GM08714 (cell line): Measurements from ENCODE around the gene GYPB.
"Not testable (repeated sequence)": the region's sequence is repeated elsewhere in the genome, so short reads cannot be mapped to it uniquely, and the experiment has no call there.

ENCODE experiments used
- H3K4me3 ChIP-seq: fragments of 200-500 bp; sonication (Bioruptor generic); 2 replicates; pipeline ENCODE4 v1.5.1; 2014; ENCODE audit warnings: mild to moderate bottlenecking, low read length, inconsistent platforms
- ZNF274 ChIP-seq: IDR thresholded peaks from 2 replicates; pipeline ENCODE4 v1.6.1; 2012; ENCODE audit warnings: mild to moderate bottlenecking, low read depth, low read length

GYPB gene

DNA sequence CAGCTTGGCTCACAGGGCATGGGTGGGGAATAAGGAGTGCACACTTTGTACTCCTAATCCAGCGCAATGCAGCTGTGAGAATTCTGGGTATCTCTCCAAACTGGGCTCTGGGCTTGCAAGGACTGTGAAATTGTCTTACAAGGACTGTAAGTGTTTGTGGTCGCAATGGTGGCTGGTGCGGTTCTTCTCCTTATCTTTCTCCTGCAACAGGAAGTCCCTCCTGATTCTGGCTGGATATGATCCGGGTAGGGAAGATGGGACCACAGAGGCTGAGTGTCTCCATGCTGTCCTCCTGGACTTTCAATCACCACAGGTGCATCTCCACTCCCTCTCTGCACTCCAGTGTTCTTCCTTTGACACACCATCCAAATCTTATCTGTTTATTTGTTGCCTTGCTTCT lies 58.1 kb downstream of the GYPB start:
- no peak overlapping the region for H3K4me3 ChIP-seq
- TF ChIP-seq ZNF274 = no peak

- not testable (repeated sequence) for H3K4me3 ChIP-seq
These were observed 63.9 kb downstream of the GYPB start for GRCh38 chr4:143955306-143955705.

GRCh38 chr4:143951458-143951972 lies 67.7 kb downstream of the GYPB start:
- not testable (repeated sequence) for H3K4me3 ChIP-seq

DNA sequence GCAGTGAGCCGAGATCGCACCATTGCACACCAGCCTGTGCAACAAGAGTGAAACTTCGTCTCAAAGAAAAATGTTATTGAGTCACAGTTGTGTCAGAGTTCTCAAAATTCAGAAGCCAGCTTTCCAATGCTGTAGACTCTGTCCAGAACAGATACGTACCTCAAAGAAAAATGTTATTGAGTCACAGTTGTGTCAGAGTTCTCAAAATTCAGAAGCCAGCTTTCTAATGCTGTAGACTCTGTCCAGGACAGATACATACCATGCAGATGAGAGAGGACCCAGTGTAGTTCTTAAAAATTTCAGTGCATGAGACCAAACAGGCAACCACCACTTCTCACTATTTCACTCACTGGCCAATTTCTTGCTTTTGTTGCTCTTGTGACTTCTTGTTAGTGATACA lies 68.2 kb downstream of the GYPB start:
- H3K4me3 ChIP-seq = not testable (repeated sequence)

DNA sequence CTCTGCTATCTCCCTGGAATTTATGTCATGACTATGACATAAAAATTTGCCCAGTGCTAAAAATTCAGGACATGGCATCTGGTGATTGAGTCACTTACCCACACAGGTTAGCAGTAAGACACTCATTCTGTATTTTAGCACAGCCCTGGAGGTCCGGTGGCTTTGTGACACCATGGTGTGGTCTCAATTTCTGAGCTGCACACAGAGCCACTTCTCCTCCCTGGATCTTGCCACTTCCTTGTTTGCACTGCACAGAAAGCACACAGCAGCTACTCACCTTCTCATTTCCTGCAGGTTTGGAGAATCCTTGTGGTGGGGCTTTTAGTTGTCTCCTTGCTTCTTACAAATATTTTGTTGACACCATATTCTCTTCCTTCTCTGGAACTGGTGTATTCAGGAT lies 69.0 kb downstream of the GYPB start:
- H3K4me3 ChIP-seq = not testable (repeated sequence)

DNA sequence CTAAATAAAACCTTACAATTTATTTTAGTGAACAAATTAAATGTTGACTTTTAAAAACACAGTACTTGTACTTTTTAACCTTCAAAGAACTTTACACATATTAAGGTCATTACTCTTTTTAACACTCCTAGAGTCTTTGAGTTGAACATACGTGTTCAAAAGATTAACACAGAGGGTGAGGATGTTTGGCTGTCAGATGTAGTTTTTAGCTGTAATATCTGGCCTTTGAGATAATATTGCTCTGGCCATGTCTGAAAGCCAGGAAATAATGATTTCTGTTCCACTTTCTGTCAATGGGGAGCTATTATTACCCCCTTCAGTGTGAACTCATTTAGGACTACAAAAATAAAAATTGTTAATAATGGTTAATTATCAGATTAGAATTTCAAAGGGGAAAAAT lies 71.7 kb downstream of the GYPB start:
- not testable (repeated sequence) for H3K4me3 ChIP-seq
